Suppressor macrophage treated with lipopolysaccharide for 1 hour (primary cell): Measurements from ENCODE around the gene TUBB8B.
"Not testable (repeated sequence)": the region's sequence is repeated elsewhere in the genome, so short reads cannot be mapped to it uniquely, and the experiment has no call there.

Source experiments
- DNase-seq, 3 donors: peaks; one replicate each; pipeline ENCODE4 v3.0.0-alpha.2; 2020 to 2022

The TUBB8B gene

DNA sequence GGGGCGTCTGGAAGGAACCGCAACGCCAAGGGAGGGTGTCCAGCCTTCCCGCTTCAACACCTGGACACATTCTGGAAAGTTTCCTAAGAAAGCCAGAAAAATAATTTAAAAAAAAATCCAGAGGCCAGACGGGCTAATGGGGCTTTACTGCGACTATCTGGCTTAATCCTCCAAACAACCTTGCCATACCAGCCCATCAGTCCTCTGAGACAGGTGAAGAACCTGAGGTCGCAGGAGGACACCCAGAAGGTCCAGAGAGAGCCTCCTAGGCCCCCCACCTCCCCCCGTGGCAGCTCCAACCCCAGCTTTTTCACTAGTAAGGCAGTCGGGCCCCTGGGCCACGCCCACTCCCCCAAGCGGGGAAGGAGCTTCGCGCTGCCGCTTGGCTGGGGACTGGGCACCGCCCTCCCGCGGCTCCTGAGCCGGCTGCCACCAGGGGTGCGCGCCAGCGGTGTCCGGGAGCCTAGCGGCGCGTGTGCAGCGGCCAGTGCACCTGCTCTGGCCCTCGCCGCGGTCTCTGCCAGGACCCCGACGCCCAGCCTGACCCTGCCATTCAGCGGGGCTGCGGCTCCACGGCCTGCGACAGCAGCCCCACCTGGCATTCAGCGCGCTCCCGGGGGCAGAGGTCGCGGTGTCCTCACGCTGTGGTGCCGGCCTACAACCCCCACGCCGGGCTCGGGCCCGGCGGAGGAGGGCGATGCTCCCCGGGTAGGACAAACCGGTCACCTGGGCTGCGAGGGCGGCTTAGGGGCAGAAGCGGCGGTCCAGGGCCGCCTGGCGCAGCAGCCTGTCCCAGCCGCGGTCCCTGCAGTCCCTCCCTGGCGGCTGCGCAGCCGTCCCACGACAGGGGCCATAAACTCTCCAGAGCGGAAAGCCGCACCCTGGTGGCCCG, 37.8 kb downstream of the TUBB8B start:
- not testable (repeated sequence) for DNase-seq

DNA sequence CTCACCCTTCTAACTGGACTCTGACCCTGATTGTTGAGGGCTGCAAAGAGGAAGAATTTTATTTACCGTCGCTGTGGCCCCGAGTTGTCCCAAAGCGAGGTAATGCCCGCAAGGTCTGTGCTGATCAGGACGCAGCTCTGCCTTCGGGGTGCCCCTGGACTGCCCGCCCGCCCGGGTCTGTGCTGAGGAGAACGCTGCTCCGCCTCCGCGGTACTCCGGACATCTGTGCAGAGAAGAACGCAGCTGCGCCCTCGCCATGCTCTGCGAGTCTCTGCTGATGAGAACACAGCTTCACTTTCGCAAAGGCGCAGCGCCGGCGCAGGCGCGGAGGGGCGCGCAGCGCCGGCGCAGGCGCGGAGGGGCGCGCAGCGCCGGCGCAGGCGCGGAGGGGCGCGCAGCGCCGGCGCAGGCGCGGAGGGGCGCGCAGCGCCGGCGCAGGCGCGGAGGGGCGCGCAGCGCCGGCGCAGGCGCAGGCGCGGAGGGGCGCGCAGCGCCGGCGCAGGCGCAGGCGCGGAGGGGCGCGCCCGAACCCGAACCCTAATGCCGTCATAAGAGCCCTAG, 38.7 kb downstream of the TUBB8B start:
- DNase-seq, result not testable (repeated sequence)

DNA sequence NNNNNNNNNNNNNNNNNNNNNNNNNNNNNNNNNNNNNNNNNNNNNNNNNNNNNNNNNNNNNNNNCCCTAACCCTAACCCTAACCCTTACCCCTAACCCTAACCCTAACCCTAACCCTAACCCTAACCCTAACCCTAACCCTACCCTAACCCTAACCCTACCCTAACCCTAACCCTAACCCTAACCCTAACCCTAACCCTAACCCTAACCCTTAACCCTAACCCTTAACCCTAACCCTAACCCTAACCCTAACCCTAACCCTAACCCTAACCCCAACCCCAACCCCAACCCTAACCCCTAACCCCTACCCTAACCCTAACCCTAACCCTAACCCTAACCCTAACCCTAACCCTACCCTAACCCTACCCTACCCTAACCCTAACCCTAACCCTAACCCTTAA, 39.5 kb downstream of the TUBB8B start:
- not testable (repeated sequence) for DNase-seq
